ENCODE data around the gene FHOD3. TPM values are rescaled to one million over a fixed set of nuclear protein-coding genes. Genes with fewer than 3 reads are reported as not detected.

FHOD3 gene
- total and polyA plus RNA-seq, 2 donors (not counting 1 experiment from before 2014, with no cell fraction given) = not detected

- Histone ChIP-seq H3K4me1 (ENCODE audit: control insufficient read depth in 2 of 2, insufficient read depth in 2 of 2, low read length in 2 of 2) (no peaks in the 10 kb centered on the region), H3K4me2 (replicated peaks; ENCODE audit: low read depth, low read length, poor library complexity, severe bottlenecking) (no peak overlapping the region), H3K27me3 (replicated peaks in 1 of 4; ENCODE audit: control extremely low read depth in 1 of 4, control insufficient read depth in 3 of 4, insufficient read depth in 4 of 4, low read length in 3 of 4) (peaks cover 0 to 7% (median 1%) of the 10 kb centered on the region in 4 experiments), H3K36me3 (replicated peaks in 1 of 2; ENCODE audit: control extremely low read depth in 1 of 2, control insufficient read depth in 1 of 2, extremely low read depth in 1 of 2, insufficient read depth in 2 of 2, low read length in 1 of 2) (no peaks in the 10 kb centered on the region), H3K4me3 (ENCODE audit: control extremely low read depth in 1 of 5, extremely low read depth in 1 of 5, insufficient read depth in 1 of 5, low read depth in 2 of 5, low read length in 4 of 5) (no peak overlapping the region), H4K20me1 (ENCODE audit: control insufficient read depth, insufficient read depth, low read length, poor library complexity, severe bottlenecking) (no peaks in the 10 kb centered on the region), H3K79me2 (ENCODE audit: control insufficient read depth, insufficient read depth, low read length) (no peaks in the 10 kb centered on the region), H3K9me3 (ENCODE audit: control extremely low read depth in 1 of 3, control insufficient read depth in 2 of 3, insufficient read depth in 1 of 3, low read length in 2 of 3) (no peaks in the 10 kb centered on the region), H3K9ac (ENCODE audit: low read length) (no peak overlapping the region), H3K27ac (ENCODE audit: low read length in 2 of 2) (no peak overlapping the region), H2AFZ (ENCODE audit: insufficient read depth, low read depth, low read length, poor library complexity, severe bottlenecking) (no peak overlapping the region)
- ChIA-PET CTCF (no interaction called here), POLR2A (no interaction called here)
- H3K27ac Mint-ChIP-seq = no peak overlapping the region
- intact Hi-C loops (cut with micrococcal nuclease) = no loop called here
- ATAC-seq (ENCODE audit: low read depth) = no peak
- 97% methylated on average over 6 of the region's 10 CpGs for WGBS (ENCODE audit: insufficient coverage)
- no peaks in the 10 kb centered on the region for H3K9me3 Mint-ChIP-seq (ENCODE audit: insufficient read depth)
- no peak for DNase-seq
- no peaks in the 10 kb centered on the region for H3K4me1 Mint-ChIP-seq
- TF ChIP-seq, protein P1, sequence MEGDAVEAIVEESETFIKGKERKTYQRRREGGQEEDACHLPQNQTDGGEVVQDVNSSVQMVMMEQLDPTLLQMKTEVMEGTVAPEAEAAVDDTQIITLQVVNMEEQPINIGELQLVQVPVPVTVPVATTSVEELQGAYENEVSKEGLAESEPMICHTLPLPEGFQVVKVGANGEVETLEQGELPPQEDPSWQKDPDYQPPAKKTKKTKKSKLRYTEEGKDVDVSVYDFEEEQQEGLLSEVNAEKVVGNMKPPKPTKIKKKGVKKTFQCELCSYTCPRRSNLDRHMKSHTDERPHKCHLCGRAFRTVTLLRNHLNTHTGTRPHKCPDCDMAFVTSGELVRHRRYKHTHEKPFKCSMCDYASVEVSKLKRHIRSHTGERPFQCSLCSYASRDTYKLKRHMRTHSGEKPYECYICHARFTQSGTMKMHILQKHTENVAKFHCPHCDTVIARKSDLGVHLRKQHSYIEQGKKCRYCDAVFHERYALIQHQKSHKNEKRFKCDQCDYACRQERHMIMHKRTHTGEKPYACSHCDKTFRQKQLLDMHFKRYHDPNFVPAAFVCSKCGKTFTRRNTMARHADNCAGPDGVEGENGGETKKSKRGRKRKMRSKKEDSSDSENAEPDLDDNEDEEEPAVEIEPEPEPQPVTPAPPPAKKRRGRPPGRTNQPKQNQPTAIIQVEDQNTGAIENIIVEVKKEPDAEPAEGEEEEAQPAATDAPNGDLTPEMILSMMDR (IDR thresholded peaks at IDR 0.05) = no peak
- no peak for TF ChIP-seq EZH2 (IDR thresholded peaks at IDR 0.05; ENCODE audit: borderline replicate concordance, insufficient read depth, low read depth, low read length, poor library complexity, severe bottlenecking)
- H3K27me3 Mint-ChIP-seq = peaks cover 24% of the 10 kb centered on the region
- H3K4me3 Mint-ChIP-seq = no peak overlapping the region
Measured at GRCh38 chr18:36652503-36652902, 355.0 kb downstream of the FHOD3 start.

- Histone ChIP-seq H4K20me1 (ENCODE audit: control insufficient read depth, insufficient read depth, low read length, poor library complexity, severe bottlenecking) (no peaks in the 10 kb centered on the region), H3K4me2 (replicated peaks; ENCODE audit: low read depth, low read length, poor library complexity, severe bottlenecking) (no peak overlapping the region), H2AFZ (ENCODE audit: insufficient read depth, low read depth, low read length, poor library complexity, severe bottlenecking) (no peak overlapping the region), H3K36me3 (replicated peaks in 1 of 2; ENCODE audit: control extremely low read depth in 1 of 2, control insufficient read depth in 1 of 2, extremely low read depth in 1 of 2, insufficient read depth in 2 of 2, low read length in 1 of 2) (no peaks in the 10 kb centered on the region), H3K4me3 (ENCODE audit: control extremely low read depth in 1 of 5, extremely low read depth in 1 of 5, insufficient read depth in 1 of 5, low read depth in 2 of 5, low read length in 4 of 5) (no peak overlapping the region), H3K4me1 (ENCODE audit: control insufficient read depth in 2 of 2, insufficient read depth in 2 of 2, low read length in 2 of 2) (no peaks in the 10 kb centered on the region), H3K27me3 (replicated peaks in 1 of 4; ENCODE audit: control extremely low read depth in 1 of 4, control insufficient read depth in 3 of 4, insufficient read depth in 4 of 4, low read length in 3 of 4) (peaks cover 0 to 7% (median 1%) of the 10 kb centered on the region in 4 experiments), H3K9ac (ENCODE audit: low read length) (no peak overlapping the region), H3K27ac (ENCODE audit: low read length in 2 of 2) (no peak overlapping the region), H3K9me3 (ENCODE audit: control extremely low read depth in 1 of 3, control insufficient read depth in 2 of 3, insufficient read depth in 1 of 3, low read length in 2 of 3) (no peaks in the 10 kb centered on the region), H3K79me2 (ENCODE audit: control insufficient read depth, insufficient read depth, low read length) (no peaks in the 10 kb centered on the region)
- H3K27ac Mint-ChIP-seq = no peak overlapping the region
- H3K9me3 Mint-ChIP-seq (ENCODE audit: insufficient read depth) = no peaks in the 10 kb centered on the region
- WGBS (ENCODE audit: insufficient coverage) = no CpG with 5 or more reads among the region's 8 CpGs
- TF ChIP-seq, protein P1 (IDR thresholded peaks at IDR 0.05) = no peak
- TF ChIP-seq EZH2 (IDR thresholded peaks at IDR 0.05; ENCODE audit: borderline replicate concordance, insufficient read depth, low read depth, low read length, poor library complexity, severe bottlenecking) = no peak
- intact Hi-C loops (cut with micrococcal nuclease) = no loop called here
- ATAC-seq (ENCODE audit: low read depth) (no peak), DNase-seq (no peak)
- H3K4me3 Mint-ChIP-seq = no peak overlapping the region
- ChIA-PET CTCF (no interaction called here), POLR2A (no interaction called here)
- no peaks in the 10 kb centered on the region for H3K4me1 Mint-ChIP-seq
- H3K27me3 Mint-ChIP-seq = peaks cover 19% of the 10 kb centered on the region
Measured at GRCh38 chr18:36653141-36653869, 355.8 kb downstream of the FHOD3 start.

All from B cell (primary cell).